HepG2 (cell line): ENCODE data around the gene NOC2L. TPM values are rescaled to one million over a fixed set of nuclear protein-coding genes. Genes with fewer than 3 reads are reported as not detected.

ENCODE experiments used
- ATAC-seq: fragments of 200-7000 bp; cut with Tn5 transposase; 3 replicates; pipeline ENCODE4 v1.9.1; 2020; ENCODE audit warnings: mild to moderate bottlenecking, moderate library complexity
- BruUV-seq: library from RNA; stranded (reverse); fragments of 400-500 nt; replicated peaks from 2 replicates; lab custom pipeline; 2021; lab: Mats Ljungman, UMichigan
- CTCF ChIA-PET: fragments of 300-600 bp; formaldehyde crosslinking; extraction: SDS; loops from one replicate; lab custom pipeline; 2021; ENCODE audit warnings: low total read pairs, inconsistent platforms, low intra/inter-chr PET ratio; lab: Yijun Ruan, JAX
- POLR2A ChIA-PET: fragments of 350-600 bp; sonication (Branson Sonifier 250); formaldehyde crosslinking; loops from one replicate; lab custom pipeline; 2020; ENCODE audit warnings: antibody characterized with exemption, inconsistent platforms; lab: Yijun Ruan, JAX
- DNase-seq: peaks from one replicate; pipeline ENCODE4 v3.0.0-alpha.2; 2015; ENCODE audit warnings: low spot score
- FAIRE-seq: peaks from 3 replicates; lab custom pipeline; 2011; peaks lifted over from hg19 to GRCh38; lab: Jason Lieb, UNC
- H2AFZ ChIP-seq: one replicate; pipeline ENCODE4 v1.6.1; 2011; ENCODE audit warnings: low read length, inconsistent platforms
- H3K27ac ChIP-seq: fragments of 300-600 bp; 3 replicates; pipeline ENCODE4 v1.8.0; 2011; ENCODE audit warnings: mixed run types, mild to moderate bottlenecking, mixed read lengths, low read length, inconsistent platforms; ENCODE audit not compliant: insufficient read depth; ENCODE audit errors: extremely low read length
- H3K27me3 ChIP-seq, 2 experiments: fragments of 200-600 bp in 1 of 2; 2 replicates in 1 of 2; 3 replicates in 1 of 2; pipeline versions ENCODE4 v1.6.0 to v1.8.0; 2011; ENCODE audit warnings: low read length in 2 of 2, mild to moderate bottlenecking in 2 of 2, moderate library complexity in 2 of 2, inconsistent platforms in 1 of 2; ENCODE audit not compliant: insufficient read depth in 2 of 2, control insufficient read depth in 1 of 2
- H3K36me3 ChIP-seq, 2 experiments: fragments of 200-600 bp in 1 of 2; replicated peaks in 1 of 2; 2 replicates in 1 of 2; 3 replicates in 1 of 2; pipeline versions ENCODE4 v1.5.1 to v1.8.0; 2011; ENCODE audit warnings: low read length in 2 of 2, inconsistent platforms in 1 of 2; ENCODE audit not compliant: insufficient read depth in 2 of 2, control insufficient read depth in 1 of 2
- H3K4me1 ChIP-seq: 2 replicates; pipeline ENCODE4 v1.5.1; 2012; ENCODE audit warnings: low read length, inconsistent platforms; ENCODE audit not compliant: insufficient read depth
- H3K4me2 ChIP-seq: 2 replicates; pipeline ENCODE4 v1.6.0; 2011; ENCODE audit warnings: low read depth, low read length, inconsistent platforms
- H3K4me3 ChIP-seq, 3 experiments: fragments of 200-600 bp in 1 of 3; sonication (generic), shearing (Covaris generic) in 1 of 3; replicated peaks in 1 of 3; 2 replicates each; pipeline ENCODE4 v1.5.1; 2011 to 2016; ENCODE audit warnings: low read length in 3 of 3, inconsistent platforms in 2 of 3, low read depth in 2 of 3, mild to moderate bottlenecking in 2 of 3, control low read depth in 1 of 3, mixed read lengths in 1 of 3; ENCODE audit not compliant: insufficient read depth in 1 of 3
- H3K79me2 ChIP-seq: one replicate; pipeline ENCODE4 v1.6.1; 2011; ENCODE audit warnings: low read length, inconsistent platforms; ENCODE audit not compliant: insufficient read depth
- H3K9ac ChIP-seq: 2 replicates; pipeline ENCODE4 v1.6.0; 2011; ENCODE audit warnings: mild to moderate bottlenecking, low read depth, low read length, inconsistent platforms; ENCODE audit not compliant: insufficient read depth
- H3K9me3 ChIP-seq: 2 replicates; pipeline ENCODE4 v1.5.1; 2012; ENCODE audit warnings: mild to moderate bottlenecking, low read length
- H4K20me1 ChIP-seq: 2 replicates; pipeline ENCODE4 v1.6.0; 2011; ENCODE audit warnings: inconsistent platforms, mild to moderate bottlenecking, low read length, moderate library complexity; ENCODE audit not compliant: insufficient read depth
- CEBPB ChIP-seq: IDR thresholded peaks from 2 replicates; pipeline ENCODE4 v1.6.1; 2011; ENCODE audit warnings: low read depth, low read length, improper control_type of control experiment, borderline replicate concordance
- HCFC1 ChIP-seq: fragments of 150-350 bp; IDR thresholded peaks from 2 replicates; pipeline ENCODE4 v1.6.1; 2014; ENCODE audit warnings: low read depth, low read length
- KMT2A ChIP-seq: sonication (generic); formaldehyde crosslinking; IDR thresholded peaks from 2 replicates; pipeline ENCODE4 v1.4.0; 2020; ENCODE audit warnings: missing genetic modification reagents
- TMF1 ChIP-seq: sonication (generic); formaldehyde crosslinking; IDR thresholded peaks from 2 replicates; pipeline ENCODE4 v1.8.1; 2022; ENCODE audit warnings: low read depth, missing genetic modification reagents
- ZBTB43 ChIP-seq: sonication (generic); formaldehyde crosslinking; conservative IDR thresholded peaks from 2 replicates; pipeline ENCODE4 v1.4.0; 2020; ENCODE audit warnings: missing genetic modification reagents
- ZNF10 ChIP-seq: sonication (generic); formaldehyde crosslinking; IDR thresholded peaks from 2 replicates; pipeline ENCODE4 v1.4.0; 2020; ENCODE audit warnings: mild to moderate bottlenecking, low read depth, missing genetic modification reagents, borderline replicate concordance
- ZNF615 ChIP-seq: sonication (generic); formaldehyde crosslinking; IDR thresholded peaks from 2 replicates; pipeline ENCODE4 v1.5.0; 2020; ENCODE audit warnings: mild to moderate bottlenecking, missing genetic modification reagents, borderline replicate concordance
- ZNF850 ChIP-seq: sonication (generic); formaldehyde crosslinking; conservative IDR thresholded peaks from 2 replicates; pipeline ENCODE4 v1.9.0; 2021; ENCODE audit warnings: mild to moderate bottlenecking, missing genetic modification reagents
- WGBS: methylation state at CpG from one replicate; pipeline ENCODE4 v1.1.6; 2017; ENCODE audit warnings: low lambda C conversion rate; 5-methylcytosine and 5-hydroxymethylcytosine counted together
- in situ Hi-C: cut with HindIII; loops from 2 replicates; pipeline ENCODE4 v1.10.0; 2017; ENCODE audit warnings: low pct_unique_long_range_greater_than_20kb; ENCODE audit not compliant: extremely low pct_ligation_motif_present
- intact Hi-C: fragments of 100-400 bp; cut with micrococcal nuclease; formaldehyde crosslinking; loops from one replicate; pipeline ENCODE4 v1.10.0; 2022; ENCODE audit not compliant: unreplicated experiment
- polyA plus RNA-seq, 8 experiments: library from polyadenylated mRNA; depleted of rRNA in 3 of 8; stranded (reverse) in 7 of 8; unstranded in 1 of 8; fragments of >200 nt; fragmentation: Illumina TruSeq in 4 of 8; extraction: Trizol in 4 of 8; gene quantifications; 2 replicates each; pipeline versions ENCODE4 v1.2.1 to v1.2.3, GENCODE V29; 2011 to 2016; ENCODE audit warnings: low read depth in 4 of 8, missing spikeins in 1 of 8, mixed read lengths in 1 of 8; ENCODE audit not compliant: insufficient read depth in 1 of 8
- total RNA-seq, 5 experiments: library from RNA; depleted of rRNA; stranded (reverse); fragments of >200 nt; fragmentation: Illumina TruSeq; extraction: Trizol; gene quantifications; 2 replicates each; pipeline ENCODE4 v1.2.3, GENCODE V29; 2016; ENCODE audit warnings: low read depth in 1 of 5
- TF ChIP-seq, protein P1 (sequence below): sonication (generic); formaldehyde crosslinking; IDR thresholded peaks from 2 replicates; pipeline ENCODE4 v1.8.0; 2022; ENCODE audit warnings: mild to moderate bottlenecking, missing genetic modification reagents, moderate library complexity

Gene NOC2L
- total and polyA plus RNA-seq, 2 of the 13 experiments (the other 11 are each of a cell fraction or from before 2014, with no cell fraction given), result 32.0 to 103 TPM

DNA sequence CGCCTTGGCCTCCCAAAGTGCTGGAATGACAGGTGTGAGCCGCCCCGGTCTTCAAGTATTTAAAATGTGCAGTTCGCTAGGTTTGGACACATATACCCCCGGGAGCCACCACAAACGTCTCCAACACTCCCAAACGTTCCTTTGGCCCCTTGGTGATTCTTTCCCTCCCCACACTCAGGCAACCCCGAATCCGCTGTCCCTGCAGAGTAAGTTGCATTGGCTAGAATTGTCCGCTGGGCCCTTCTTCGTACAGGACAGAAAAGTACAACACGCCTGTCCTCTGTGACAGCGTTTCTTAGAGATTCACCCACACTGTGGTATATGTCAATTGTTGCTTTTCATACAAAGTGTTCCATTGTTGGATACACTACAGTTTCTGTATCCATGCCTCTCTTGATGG, 26.1 kb upstream of the NOC2L start:
- 47% methylated on average over 13 of the region's 13 CpGs for WGBS
- H3K27me3 ChIP-seq, result peaks cover 21 to 55% of the 10 kb centered on the region in 2 experiments
- no peak overlapping the region for H3K27ac ChIP-seq
- FAIRE-seq (no peak), ATAC-seq (no peak), DNase-seq (no peak)
- H3K36me3 ChIP-seq, result no peaks in the 10 kb centered on the region
- H2AFZ ChIP-seq, result no peak overlapping the region
- no peak overlapping the region for H3K4me3 ChIP-seq
- H3K4me1 ChIP-seq, result peaks cover 39% of the 10 kb centered on the region
- H3K4me2 ChIP-seq, result no peak overlapping the region
- POLR2A ChIA-PET, result interaction anchor here (1.3 kb wide), 1 partner anchor 20 kb away, joined by 3 read pairs; no protein-coding TSS in a partner anchor
- H3K79me2 ChIP-seq, result no peaks in the 10 kb centered on the region
- H3K9me3 ChIP-seq, result no peaks in the 10 kb centered on the region
- H3K9ac ChIP-seq, result no peak overlapping the region
- in situ Hi-C loops, result no loop called here
- CTCF ChIA-PET, result interaction anchor here (1.6 kb wide), 1 partner anchor 16 kb away, joined by 5 read pairs; no protein-coding TSS in a partner anchor
- intact Hi-C loops, result loop anchor here (5.0 kb wide), 1 partner anchor 827 kb away; no protein-coding TSS in a partner anchor
- H4K20me1 ChIP-seq, result no peaks in the 10 kb centered on the region
- no TSS peak for BruUV-seq
- TF ChIP-seq CEBPB (no peak), ZNF850 (no peak), KMT2A (CRISPR knock-in tag) (no peak), TMF1 (CRISPR knock-in tag) (no peak), ZNF615 (CRISPR knock-in tag) (no peak), ZNF10 (CRISPR knock-in tag) (no peak), HCFC1 (no peak), ZBTB43 (CRISPR knock-in tag) (no peak)
- TF ChIP-seq, protein P1, sequence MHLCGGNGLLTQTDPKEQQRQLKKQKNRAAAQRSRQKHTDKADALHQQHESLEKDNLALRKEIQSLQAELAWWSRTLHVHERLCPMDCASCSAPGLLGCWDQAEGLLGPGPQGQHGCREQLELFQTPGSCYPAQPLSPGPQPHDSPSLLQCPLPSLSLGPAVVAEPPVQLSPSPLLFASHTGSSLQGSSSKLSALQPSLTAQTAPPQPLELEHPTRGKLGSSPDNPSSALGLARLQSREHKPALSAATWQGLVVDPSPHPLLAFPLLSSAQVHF (CRISPR knock-in tag), result no peak
